Cardiac muscle cell (in vitro differentiated cells and primary cell): ENCODE data around the gene LARP4B. TPM values are rescaled to one million over a fixed set of nuclear protein-coding genes. Genes with fewer than 3 reads are reported as not detected.
A peak's percentile ranks its signal among the peaks of the same experiment; 100 is the strongest.

ENCODE experiments used
- DNase-seq, 2 donors: peaks; one replicate each; pipeline versions ENCODE4 v3.0.0 to v3.0.0-alpha.2; 2010 to 2017; ENCODE audit warnings: low read depth in 1 of 2, low spot score in 1 of 2
- H3K27ac ChIP-seq: fragments of 200-600 bp; sonication (generic); 2 replicates; pipeline ENCODE4 v1.5.1; 2016
- H3K27me3 ChIP-seq: fragments of 200-600 bp; sonication (generic); 2 replicates; pipeline ENCODE4 v1.6.0; 2016; ENCODE audit warnings: control low read depth
- H3K36me3 ChIP-seq: fragments of 200-600 bp; sonication (generic); 2 replicates; pipeline ENCODE4 v1.5.1; 2016; ENCODE audit warnings: control low read depth
- H3K4me1 ChIP-seq: fragments of 200-600 bp; sonication (generic); 2 replicates; pipeline ENCODE4 v1.8.1; 2017; ENCODE audit warnings: low read depth, mild to moderate bottlenecking, mixed run types
- H3K4me3 ChIP-seq: fragments of 200-600 bp; sonication (generic); 2 replicates; pipeline ENCODE4 v1.5.1; 2016; ENCODE audit warnings: mild to moderate bottlenecking
- H3K9me3 ChIP-seq: fragments of 200-600 bp; sonication (generic); 2 replicates; pipeline ENCODE4 v1.5.1; 2017; ENCODE audit warnings: low read depth, mild to moderate bottlenecking, control low read depth
- CTCF ChIP-seq: IDR thresholded peaks from 2 replicates; pipeline ENCODE4 v1.5.1; 2012; ENCODE audit warnings: low read depth, mild to moderate bottlenecking, low read length
- polyA plus RNA-seq: library from polyadenylated mRNA; unstranded; fragments of >200 nt; fragmentation: Nextera tagmentation; extraction: Ambion mirVana; gene quantifications from 2 replicates; pipeline ENCODE4 v1.2.1, GENCODE V29; 2016
- total RNA-seq: library from RNA; depleted of rRNA; stranded (reverse); fragments of >200 nt; gene quantifications from 2 replicates; pipeline ENCODE4 v1.2.3, GENCODE V29; 2016

Gene LARP4B
- total and polyA plus RNA-seq, 2 experiments from 2014 or later: 23.4 to 36.2 TPM

- Histone ChIP-seq H3K9me3 (no peaks in the 10 kb centered on the region), H3K4me3 (no peak overlapping the region), H3K36me3 (no peaks in the 10 kb centered on the region), H3K4me1 (peaks cover 19% of the 10 kb centered on the region), H3K27me3 (no peaks in the 10 kb centered on the region), H3K27ac (peak overlapping the region; percentile 49)
- no peak for TF ChIP-seq CTCF
- no peak for DNase-seq
Measured at GRCh38 chr10:871951-872403, 59.5 kb downstream of the LARP4B start.

GRCh38 chr10:870564-871166 lies 60.8 kb downstream of the LARP4B start:
- Histone ChIP-seq H3K4me1 (peaks cover 19% of the 10 kb centered on the region), H3K4me3 (no peak overlapping the region), H3K9me3 (no peaks in the 10 kb centered on the region), H3K27me3 (no peaks in the 10 kb centered on the region), H3K27ac (peak overlapping the region; percentile 2), H3K36me3 (no peaks in the 10 kb centered on the region)
- TF ChIP-seq CTCF: no peak
- DNase-seq: no peak

GRCh38 chr10:869171-869570 lies 62.3 kb downstream of the LARP4B start:
- H3K36me3 ChIP-seq: no peaks in the 10 kb centered on the region
- DNase-seq: no peak
- no peak for TF ChIP-seq CTCF

GRCh38 chr10:867807-868206 lies 63.7 kb downstream of the LARP4B start:
- TF ChIP-seq CTCF: no peak
- Histone ChIP-seq H3K9me3 (no peaks in the 10 kb centered on the region), H3K36me3 (peaks cover 2% of the 10 kb centered on the region), H3K27ac (peak overlapping the region; percentile 35), H3K4me3 (no peak overlapping the region), H3K4me1 (peaks cover 11% of the 10 kb centered on the region), H3K27me3 (no peaks in the 10 kb centered on the region)
- DNase-seq: no peak

More at GRCh38 chr10:869171-869570, 62.3 kb downstream of the LARP4B start:
- peaks cover 19% of the 10 kb centered on the region for H3K4me1 ChIP-seq
- H3K27ac ChIP-seq: peak overlapping the region; percentile 35
- H3K4me3 ChIP-seq: no peak overlapping the region
- H3K9me3 ChIP-seq: no peaks in the 10 kb centered on the region
- H3K27me3 ChIP-seq: no peaks in the 10 kb centered on the region

- Histone ChIP-seq H3K9me3 (no peaks in the 10 kb centered on the region), H3K27me3 (no peaks in the 10 kb centered on the region), H3K27ac (no peak overlapping the region), H3K4me1 (peaks cover 8% of the 10 kb centered on the region), H3K4me3 (no peak overlapping the region), H3K36me3 (peaks cover 2% of the 10 kb centered on the region)
- no peak for TF ChIP-seq CTCF
- no peak for DNase-seq
Measured at GRCh38 chr10:866577-866941, 64.9 kb downstream of the LARP4B start.
